ENCODE results near the gene ARNT2.

ARNT2 gene

GRCh38 chr15:80604583-80605575 is 200.7 kb downstream of the ARNT2 start:
- no peak for DNase-seq

GRCh38 chr15:80605591-80606150 is 201.5 kb downstream of the ARNT2 start:
- no peak for DNase-seq

GRCh38 chr15:80606511-80607071 is 202.4 kb downstream of the ARNT2 start:
- no peak for DNase-seq

DNA sequence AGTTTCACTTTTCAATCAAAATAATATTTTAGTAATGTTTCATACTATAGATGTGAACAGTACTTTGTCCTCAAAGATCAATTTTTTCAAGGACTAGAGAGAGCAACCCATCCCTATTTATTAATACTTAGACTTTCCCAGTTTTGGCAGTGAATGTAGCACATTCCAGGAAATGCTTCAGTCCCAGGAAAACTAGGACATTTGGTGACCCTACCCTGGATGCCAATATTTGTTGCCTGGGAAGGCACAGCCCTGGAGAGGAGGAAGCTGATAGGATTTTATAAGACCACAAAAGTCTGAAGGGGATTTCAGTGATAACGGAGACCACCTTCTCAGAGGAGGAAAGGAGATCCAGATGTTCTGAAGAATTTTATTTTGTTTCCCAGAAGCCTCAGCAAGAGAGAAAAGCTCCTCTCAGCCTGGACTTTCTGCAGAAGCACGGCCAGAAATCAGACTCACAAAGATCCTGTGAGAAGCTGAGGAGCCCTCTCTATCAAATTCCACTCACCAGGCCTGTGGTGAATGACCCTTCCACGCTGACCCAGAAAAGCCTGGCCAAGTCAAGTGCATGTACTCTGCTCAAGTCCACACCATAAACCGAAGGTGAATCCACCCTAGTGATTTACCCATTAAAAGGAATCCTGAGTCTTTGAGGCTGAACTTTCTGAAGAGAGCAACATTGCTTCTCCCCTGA is 203.3 kb downstream of the ARNT2 start:
- no peak for DNase-seq

- DNase-seq, result peak; percentile 51
These were observed 204.5 kb downstream of the ARNT2 start for GRCh38 chr15:80608688-80609087.

DNA sequence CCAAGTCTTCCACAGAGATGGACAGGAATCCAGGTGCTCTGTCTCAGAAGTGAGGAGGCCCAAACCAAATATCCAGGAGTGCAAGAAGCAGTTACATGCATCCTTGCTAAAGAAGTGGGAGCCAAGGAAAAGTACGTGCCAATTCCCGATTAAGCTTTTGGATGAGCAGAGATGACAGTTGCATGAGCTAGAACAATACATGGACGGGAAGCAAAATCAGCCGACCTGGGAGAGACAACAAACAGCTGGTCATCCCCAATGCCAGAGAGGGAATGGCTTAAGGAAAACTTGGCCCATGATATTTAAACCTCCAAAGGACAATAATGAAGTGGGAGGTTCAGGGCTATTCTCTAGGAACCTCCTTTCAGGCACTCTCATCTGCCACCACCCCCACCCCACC is 204.9 kb downstream of the ARNT2 start:
- no peak for DNase-seq

DNA sequence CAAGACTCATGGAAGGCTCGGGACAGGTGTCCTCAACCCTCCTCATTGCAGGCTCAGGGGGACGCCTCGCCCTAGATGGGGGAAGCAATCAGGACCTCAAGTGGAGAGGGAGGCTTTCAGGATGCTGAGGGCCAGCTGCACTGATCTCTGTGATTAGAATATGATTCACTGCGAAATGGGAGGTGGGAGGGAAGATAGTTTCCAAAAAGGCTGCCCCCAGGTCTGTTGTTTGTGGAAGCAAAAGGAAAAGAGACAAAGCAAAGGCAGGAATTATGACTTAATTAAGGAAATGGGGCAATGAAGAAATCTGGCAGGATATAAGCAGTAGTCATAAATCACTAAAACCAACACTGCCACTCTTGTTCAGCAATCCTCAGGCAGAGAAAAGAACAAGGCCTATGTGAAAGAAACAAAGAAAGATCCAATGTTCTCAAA is 205.3 kb downstream of the ARNT2 start:
- peak; percentile 22 for DNase-seq

DNA sequence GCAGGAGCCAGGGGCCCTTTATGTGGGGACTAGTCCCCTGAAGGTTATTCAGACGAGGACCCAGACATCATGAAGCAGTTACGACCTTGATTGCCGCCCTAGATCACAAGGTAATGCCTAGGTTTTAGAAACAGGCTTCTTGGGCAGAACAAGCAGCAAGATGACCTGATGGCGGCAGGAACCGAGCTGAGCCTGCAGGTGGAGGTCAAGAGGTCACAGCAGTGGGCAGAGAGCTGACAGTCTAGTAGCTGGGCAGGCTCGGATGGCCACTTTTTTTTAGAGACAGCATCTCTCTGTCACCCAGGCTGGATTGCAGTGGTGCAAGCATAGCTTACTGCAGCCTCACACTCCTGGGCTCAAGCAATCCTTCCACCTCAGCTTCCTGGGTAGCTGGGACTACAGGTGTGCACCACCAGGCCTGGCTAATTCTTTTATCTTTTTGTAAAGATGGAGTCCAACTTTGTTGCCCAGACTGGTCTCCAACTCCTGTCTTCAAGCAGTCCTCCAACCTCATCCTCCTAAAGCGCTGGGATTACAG is 207.4 kb downstream of the ARNT2 start:
- DNase-seq, result no peak

GRCh38 chr15:80612118-80612823 is 208.1 kb downstream of the ARNT2 start:
- no peak for DNase-seq

GRCh38 chr15:80613762-80614365 is 209.7 kb downstream of the ARNT2 start:
- peak; percentile 9 for DNase-seq

DNA sequence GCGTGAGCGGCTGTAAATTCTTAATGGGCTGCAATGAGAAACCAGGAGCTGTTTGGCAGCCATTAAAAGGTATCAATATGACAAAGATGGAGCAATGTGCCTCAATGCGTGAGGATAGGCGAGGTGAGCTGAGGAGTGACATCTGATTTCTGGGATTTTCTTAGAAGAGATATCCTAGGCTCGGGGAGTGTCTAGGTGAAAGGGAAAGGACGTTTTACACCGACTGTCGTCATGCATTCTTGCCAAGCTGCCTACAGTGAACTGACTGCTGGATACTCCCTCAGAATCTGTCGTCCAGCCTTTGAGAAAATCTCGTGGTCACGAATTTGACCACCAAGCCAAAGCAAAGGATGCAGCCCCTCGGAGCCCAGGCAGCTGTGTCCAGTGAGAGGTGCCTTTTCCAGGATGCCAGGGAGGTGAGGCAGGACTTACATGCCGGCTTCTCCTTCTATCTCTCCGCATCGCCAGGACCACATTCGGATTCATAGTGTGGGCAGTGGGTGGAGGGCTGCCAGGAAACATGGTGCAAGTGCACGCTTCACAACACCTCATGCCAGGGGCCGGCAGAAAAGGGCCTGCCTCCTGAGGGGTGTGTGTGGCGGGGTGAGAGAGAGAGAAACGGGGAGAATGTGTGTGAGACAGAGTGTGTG is 210.7 kb downstream of the ARNT2 start:
- DNase-seq, result no peak

DNA sequence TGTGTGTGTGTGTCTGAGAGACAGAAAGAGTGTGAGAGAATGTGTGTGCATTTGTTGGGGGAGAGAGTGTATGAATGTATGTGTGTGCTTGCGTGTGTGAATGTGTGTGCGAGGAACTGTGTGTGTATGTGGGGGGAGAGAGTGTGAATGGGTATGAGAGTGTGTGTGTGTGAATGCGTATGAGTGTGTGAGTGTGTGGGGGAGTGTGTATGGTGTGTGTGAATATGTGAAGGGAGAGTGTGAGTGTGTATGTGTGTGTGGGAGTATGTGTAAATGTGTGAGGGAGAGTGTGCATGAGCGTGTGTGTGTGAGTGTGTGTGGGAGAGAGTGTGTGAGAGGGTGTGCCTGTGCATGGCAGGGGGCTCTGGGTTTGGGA is 211.2 kb downstream of the ARNT2 start:
- DNase-seq, result no peak

GRCh38 chr15:80615783-80616391 is 211.7 kb downstream of the ARNT2 start:
- peak; percentile 63 for DNase-seq

GRCh38 chr15:80618685-80619400 is 214.7 kb downstream of the ARNT2 start:
- DNase-seq, result no peak

DNA sequence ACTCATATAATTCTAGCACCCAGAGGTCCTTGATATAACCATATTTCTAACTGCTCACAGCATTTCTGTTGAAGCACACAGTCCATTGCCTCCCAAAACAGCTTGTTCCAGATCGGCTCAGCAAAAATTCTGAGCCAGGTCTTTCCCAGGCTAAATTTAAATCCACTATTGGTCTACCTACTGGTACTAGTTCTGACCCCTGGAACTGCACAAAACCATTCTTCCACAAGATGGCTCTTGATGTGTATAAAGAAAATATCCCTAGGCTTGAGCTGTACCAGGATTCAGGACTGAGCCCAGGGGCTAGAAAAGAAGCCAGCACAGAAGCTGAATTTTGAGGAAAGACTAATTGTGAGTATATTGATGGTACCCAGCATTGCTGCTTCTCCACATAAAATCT is 215.5 kb downstream of the ARNT2 start:
- DNase-seq, result no peak

GRCh38 chr15:80620141-80620540 is 216.0 kb downstream of the ARNT2 start:
- DNase-seq, result no peak

DNA sequence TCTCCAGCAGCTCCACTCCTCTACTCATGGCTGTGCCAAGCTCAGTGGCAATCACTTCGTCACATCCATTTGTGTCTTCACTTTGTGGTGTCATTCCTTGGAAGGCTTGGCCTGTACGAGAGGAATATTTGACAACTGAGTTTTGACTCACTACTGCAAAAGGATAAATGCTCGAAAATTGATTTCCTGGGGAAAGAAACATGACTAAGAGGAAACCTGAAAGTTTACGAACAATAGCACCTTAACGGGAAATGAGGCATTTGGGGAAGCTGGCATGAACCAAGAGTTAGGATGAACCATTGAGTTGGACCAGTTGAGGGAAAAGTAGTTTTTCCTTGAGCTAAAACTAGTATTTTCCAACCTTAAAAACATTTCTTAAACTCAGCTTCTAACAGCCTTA is 216.7 kb downstream of the ARNT2 start:
- DNase-seq, result no peak

- DNase-seq, result no peak
These were observed 222.5 kb downstream of the ARNT2 start for GRCh38 chr15:80626643-80627120.

- DNase-seq, result no peak
These were observed 225.2 kb downstream of the ARNT2 start for GRCh38 chr15:80629355-80629754.

GRCh38 chr15:80630981-80631380 is 226.8 kb downstream of the ARNT2 start:
- no peak for DNase-seq

Data from DMS79 (cell line).